ENCODE data around the gene ANKRD44.

ANKRD44 gene

DNA sequence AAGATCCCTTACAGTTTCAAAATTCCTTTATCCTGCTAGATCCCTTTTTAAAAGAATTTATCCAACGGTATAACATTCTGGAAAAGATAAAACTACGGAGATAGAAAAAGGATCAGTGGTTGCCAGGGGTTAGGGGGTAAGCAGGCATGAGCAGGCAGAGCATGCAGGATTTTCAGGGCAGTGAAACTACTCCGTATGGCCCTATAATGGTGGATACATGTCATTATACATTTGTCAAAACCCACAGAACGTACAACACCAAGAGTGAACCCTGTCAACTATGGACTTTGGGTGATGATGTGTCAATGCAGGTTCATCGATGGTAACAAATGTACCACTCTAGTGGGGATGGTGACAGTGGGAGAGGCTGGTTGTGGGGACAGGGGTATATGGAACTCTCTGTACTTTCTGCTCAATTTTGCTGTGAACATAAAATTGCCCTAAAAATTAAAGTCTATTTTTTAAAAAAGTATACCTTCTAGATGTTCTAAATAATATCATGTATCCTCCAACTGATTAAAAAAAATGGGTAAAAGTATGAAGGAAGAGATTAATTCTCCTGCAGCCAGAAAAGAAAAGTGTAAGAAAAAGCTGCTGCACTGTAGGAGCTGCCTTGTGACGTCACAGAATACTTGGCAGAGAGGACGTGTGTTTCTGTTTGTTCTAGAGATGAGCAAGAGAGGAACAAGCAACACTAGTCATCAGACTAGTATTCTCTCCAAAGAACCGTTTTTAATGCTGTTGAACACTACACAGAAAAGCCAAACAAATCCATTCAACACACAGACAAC is 23.6 kb downstream of the ANKRD44 start:
- FAIRE-seq, result no peak

DNA sequence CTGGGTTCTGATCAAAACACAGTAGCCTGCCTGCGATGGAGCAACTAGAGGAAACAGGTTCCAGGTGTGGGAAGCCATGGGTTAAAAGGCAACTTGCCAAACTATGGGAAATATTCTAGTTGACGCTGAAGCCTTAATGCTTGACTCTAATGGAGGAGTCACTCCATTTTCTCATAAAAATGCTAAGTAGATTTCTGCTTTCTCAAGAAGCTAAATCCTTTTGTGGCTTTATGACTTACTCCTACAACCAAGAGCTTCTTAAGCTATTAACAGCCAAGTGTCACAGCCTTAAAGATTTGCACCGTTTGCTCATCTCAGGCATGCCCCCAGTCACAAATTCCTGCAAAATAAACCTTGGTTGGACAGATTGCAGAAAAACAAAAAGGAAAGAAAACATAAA is 25.2 kb downstream of the ANKRD44 start:
- FAIRE-seq, result no peak

DNA sequence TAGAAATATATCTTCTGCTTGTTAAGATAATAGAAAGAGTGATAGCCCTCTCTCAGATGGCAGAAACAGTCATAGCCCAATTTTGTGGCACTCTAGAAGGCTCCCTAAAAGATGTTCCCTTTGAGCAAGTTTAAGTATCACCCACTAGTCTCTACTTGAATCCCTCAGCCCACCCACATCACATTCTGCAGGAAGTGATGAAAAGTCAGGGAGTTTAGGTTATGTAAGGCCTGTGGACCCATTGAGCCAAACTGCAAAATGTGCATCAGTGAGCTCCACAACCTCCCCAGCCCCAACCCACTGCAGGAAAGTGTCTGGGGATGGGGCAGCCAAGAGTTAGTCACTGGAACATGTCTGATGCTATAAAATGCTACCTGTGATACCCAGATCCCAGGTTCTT is 25.6 kb downstream of the ANKRD44 start:
- no peak for FAIRE-seq

DNA sequence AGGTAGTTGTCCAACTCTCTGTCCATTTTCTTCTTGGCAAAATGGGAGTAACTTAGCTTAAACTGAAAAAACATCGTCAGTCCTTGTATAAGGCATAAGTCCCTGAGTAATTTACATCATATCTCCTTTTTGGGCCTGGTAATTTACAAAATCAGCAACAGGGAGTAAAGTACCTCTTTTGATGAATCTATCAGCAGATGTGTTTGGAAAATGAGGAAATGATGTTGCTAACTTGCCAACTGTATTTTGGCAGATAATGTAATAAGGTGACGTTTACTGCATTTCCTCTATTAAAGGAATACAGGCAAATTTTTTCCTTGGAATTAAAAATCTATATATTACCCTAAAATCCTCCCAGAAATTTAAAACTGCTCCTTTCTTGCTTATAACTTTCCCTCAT is 29.2 kb downstream of the ANKRD44 start:
- no peak for FAIRE-seq

DNA sequence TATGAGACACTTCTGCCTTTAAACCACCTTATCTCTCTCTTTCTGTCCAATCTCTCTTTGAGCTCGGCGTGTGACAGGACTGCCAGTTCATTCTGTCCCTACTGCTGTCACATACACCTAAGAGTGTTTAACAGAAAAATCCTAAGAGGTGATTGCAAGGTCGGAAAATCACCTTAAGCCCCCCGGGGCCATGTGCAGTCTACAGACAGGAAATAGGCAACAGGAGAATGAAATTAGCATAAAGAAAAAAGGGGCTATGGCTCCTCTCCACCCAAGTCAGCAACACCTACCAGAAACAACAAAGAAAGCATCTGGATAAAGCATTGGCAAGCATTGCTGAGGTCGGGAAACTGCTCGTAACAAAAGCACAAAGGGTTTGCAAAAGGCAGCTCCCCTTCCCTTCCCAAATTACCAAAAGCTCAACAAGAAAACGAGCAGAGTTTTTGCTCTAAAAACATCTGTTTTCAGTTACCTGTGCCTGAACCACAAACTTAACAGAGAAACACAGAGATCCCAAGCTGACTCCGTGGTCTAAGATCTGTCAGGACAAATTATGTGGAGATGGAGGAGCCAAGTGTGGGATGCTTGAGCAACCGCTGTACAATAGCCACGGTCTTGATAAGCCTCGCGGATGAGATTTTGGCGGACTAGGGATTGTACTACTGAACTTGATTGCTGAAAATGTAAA is 30.4 kb downstream of the ANKRD44 start:
- FAIRE-seq, result no peak

DNA sequence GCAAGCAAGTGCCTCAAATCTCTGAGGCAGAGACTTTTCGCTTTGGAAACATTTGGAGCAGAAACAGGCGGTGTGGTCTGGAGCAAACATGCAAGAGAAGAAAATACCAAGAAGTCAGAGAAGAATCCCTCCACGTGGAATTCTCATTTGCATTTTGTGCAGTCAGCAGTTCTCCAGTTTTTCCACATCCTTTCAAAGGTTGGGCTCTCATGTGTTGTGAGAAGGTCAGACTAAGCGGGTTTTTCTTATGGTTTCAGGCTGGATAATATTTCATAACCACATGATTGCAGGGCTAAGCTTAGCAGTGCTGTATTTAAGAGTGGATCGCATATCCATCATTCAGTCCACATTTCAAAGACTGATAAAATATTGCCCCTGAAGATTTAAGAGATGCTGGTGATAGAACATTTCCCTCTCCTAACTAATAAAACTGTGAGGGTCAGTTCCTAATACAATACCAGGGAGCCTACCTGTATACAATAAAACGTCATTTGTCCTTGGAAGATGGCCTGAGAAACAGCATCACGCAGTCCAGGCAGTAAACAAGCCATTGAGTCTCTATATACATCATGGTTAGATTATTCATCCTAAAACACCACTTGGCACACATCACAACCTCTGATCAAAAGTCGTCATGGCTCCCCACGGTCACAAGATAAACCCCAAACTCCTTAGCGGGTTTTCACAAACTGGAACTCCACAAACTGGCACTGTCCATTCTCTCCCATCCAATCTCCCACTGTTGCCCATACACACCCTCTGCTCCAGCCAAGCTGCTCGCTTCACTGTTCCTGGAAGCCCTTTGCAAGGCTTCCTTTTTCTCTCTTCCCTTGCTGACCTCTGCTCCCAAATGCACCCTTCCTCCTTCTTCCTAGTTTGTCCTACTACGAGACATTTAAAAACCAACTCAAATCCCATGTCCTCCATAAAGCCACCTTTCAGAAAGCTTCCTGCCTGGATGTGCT is 31.5 kb downstream of the ANKRD44 start:
- no peak for FAIRE-seq

DNA sequence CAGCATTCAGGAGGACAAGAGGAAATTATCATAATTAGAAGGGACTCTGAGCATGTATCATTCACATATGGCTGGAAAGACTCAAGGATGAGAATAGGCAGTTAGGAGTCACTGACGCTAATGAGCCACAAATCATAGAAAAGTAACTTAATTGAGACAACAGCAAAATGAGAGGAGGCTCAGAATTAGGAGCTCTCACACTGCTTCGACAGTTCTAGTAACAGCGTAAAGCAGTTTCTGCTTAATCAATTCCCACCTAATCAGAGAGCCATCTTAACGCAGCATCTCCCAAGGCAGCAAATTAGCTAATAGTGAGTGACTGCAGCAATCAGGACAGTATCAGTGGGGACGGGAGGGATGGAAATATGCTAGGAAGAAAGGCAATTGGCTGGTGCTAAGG is 32.8 kb downstream of the ANKRD44 start:
- FAIRE-seq, result no peak

DNA sequence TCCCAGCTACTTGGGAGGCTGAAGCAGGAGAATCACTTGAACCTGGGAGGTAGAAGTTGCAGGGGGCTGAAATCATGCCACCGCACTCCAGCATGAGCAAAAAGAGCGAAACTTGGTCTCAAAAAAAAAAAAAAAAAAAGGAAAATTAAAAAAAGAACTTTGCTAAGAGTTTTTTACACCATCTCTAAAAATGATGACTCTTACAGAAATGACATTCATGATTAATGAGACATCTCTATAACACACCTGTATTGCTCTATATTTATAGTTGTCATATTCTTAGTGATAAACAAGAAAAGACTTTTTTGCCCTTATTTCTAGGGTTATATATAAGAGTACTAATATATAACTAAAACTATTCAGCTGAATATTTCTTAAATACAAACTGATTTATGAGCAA is 34.4 kb downstream of the ANKRD44 start:
- FAIRE-seq, result no peak

DNA sequence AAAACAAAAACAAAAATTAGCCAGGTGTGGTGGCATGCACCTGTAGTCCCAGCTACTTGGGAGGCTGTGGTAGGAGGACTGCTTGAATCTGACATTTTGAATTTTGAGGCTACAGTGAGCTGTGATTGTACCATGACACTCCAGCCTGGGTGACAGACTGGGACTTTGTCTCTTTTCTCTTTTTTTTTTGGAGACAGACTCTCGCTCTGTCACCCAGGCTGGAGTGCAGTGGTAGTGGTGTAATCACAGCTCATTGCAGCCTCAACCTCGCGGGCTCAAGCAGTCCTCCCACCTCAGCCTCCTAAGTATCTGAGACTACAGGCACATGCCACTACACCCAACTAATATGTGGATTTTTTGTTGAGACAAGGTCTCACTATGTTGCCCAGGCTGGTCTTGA is 35.6 kb downstream of the ANKRD44 start:
- no peak for FAIRE-seq

DNA sequence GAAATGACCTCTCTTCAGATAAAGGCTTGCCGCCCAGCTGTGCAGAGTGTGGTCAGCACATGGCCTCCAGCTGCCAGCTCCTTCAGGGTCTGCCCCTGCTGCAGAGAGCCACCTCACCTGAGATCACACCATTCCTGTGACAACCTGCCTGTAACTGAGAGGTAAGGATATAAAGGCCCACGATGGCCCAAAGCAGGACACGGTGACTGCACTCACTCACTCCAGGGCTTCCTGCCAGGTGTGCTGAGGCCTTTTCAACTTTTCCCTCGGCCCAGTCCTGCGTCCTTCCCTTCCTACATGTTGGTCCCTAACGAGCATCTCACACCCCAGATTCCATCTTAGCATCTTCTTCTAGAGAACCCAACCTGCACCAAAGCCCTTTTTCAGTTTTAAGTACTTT is 36.2 kb downstream of the ANKRD44 start:
- FAIRE-seq, result no peak

DNA sequence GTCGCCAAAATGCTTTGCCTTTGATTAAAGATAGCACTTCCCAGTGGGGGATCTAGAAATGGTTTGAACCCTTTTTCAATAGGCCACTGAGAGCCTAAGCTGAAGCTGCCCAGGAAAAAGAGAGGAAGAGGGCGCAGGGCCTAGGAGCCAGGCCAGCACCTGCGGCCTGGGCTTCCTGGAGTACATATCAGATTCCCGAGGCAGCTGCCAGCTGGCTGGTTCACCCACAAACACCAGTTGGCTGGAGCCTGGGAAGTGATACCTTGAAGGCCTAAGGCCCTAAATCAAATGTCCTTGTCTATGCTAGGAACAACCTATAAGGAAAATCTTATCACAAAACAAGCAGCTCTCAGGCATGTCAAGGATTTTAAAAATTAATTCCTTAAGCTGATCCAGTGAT is 37.1 kb downstream of the ANKRD44 start:
- FAIRE-seq, result no peak

DNA sequence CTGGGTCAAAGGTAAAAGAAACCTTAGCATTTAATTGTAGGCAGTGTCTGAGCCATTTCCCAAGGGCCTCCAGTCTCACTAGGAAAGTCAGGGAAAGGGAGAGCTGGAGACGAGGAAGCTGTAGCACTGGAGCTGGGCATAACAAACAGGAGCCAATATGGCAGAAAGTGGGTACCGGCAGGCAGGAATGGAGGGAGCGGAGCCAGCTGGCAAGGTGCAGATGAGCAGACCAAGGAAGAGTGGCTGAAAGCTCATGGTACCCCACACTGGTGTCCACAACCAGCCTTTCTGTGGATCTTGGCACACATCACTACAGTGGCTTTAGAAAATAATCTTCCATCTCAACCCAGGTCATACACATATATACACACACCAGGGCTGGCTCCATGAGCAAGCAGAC is 40.0 kb downstream of the ANKRD44 start:
- no peak for FAIRE-seq

DNA sequence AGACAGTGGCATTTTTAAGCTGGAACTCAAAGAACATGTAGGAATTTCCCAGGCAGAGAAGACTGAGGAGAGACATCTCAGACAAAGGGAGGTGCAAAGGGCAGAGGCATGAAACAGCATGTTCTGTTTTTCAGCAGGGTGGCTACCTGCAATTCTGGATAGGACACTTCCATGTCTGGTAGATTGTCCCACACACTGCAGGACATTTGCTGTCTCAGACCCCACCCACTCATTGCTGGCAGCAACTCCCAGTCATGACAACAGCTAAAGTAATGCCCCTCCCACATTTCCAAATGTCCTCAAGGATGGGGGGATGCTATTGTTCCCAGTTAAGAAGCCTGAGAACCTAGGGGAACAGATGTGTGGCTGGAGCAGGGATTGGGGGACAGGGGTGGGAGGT is 40.8 kb downstream of the ANKRD44 start:
- no peak for FAIRE-seq

DNA sequence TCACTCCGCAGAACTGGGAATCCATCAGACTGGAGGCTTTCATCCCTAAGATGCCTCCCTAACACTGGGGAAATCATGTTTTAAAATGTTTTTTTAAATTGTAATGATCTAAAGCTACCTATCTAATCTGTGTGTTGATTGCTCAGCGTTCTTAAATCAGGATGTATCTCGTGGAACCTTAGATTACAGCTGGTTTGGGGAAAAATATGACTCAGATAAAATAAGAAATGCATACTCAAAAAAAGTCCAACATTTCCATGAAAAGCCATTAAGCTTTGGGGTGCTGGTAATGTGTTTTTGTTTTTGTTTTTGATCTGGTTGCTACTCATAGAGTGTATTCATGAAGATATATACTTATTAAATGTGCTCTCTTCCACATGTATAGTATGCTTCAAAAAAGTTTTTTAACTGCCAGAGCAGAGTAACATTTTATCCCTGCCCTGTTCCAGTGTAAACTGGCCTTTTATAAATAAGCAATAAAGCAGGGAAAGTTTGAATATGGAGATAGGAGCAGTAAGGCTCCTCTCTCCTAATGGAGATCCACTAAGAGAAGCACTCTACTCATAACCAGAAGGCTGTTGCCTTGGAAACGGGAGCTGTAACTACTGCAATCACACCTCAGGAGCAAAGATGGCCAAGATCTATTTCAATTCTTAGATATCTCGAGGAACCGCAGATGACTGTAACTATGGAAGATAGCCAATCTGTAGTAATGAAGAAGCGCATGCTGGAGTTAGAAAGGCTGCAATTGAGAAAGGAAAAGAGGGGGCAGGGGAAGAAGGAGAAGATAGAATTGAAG is 41.6 kb downstream of the ANKRD44 start:
- no peak for FAIRE-seq

DNA sequence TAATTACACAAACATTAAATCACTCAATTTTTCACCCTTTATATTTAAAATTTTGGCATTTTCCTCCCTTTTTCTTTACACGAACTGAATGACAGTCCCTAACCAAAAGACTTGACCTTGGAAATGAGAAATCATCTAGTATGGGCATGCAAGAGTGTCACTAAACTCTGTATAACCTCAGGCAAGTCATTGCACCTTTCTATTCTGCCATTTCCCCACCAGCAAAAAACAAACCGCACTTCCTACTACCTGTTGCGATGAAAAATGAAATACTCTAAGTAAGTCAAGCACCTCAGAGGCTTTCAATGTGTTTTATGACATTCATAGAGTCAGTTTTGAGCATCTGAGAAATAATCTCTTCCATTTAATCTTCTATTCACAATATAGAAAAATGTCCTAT is 44.1 kb downstream of the ANKRD44 start:
- FAIRE-seq, result no peak

DNA sequence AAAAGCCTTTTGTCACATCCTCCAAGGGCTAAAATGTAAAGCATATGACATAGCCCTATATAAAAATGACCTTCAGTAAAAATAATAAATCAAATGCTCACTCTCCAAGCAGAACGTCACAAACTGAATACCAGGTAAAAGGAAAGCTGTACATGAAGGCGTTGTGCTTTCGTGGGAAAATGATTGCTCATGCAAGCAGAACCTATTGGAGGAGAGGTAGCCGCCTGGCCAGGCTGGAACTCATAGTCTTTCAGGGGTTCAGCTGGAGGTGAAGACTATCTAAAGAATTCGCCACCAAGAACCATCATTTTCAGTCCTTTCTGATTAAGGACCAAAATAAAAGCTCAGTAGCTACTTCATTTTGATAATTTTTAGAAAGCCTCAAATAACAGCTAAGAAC is 44.7 kb downstream of the ANKRD44 start:
- no peak for FAIRE-seq

DNA sequence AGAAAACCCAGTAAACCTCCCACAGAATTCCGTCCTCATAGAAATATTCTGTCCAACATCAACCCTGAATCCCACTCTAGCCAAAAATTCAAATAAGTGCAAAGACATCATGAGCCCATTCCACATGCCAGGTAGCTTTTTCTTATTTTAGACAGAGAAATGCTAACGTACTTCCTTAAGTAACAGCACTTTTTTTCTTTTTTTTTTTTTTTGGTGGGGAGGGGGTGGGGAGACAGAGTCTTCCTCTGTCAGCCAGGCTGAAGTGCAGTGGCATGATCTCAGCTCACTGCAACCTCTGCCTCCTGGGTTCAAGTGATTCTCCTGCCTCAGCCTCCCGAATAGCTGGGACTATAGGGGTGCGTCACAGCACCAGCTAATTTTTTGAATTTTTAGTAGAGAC is 45.5 kb downstream of the ANKRD44 start:
- no peak for FAIRE-seq

DNA sequence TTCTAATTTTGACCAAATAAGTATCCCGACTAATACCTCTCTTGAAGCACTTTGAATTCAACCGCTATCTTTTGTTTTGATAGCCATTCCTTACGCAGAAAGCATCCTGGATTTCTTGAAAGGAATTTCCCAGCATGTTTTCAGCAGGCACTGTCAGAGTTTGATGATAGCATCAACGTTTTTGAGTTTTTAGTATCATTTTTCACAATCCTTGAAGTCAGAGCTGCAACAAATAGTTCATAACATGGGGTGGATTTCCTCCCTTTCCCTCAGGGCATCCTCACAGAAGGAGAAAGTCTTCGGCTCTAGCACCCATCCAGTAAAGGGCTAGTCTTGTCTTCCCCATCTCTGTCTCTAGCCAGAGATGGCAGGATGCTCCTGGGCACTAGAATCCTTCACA is 46.2 kb downstream of the ANKRD44 start:
- no peak for FAIRE-seq

DNA sequence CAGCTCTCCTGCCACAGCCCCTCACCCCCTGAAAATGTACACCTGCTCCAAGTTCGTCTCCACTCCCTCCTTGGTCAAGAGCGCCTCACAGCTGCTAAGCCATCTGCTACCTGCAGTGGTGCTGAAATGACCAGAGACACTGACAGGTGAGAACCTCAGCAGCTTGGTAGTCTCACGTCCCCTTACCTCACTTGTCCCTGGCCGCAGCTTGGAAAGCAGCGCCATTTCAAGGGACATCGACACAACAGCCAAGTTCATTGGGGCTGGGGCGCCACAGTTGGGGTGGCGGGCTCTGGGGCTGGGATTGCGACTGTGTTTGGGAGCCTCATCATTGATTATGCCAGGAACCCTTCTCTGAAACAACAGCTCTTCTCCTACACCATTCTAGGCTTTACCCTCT is 47.5 kb downstream of the ANKRD44 start:
- no peak for FAIRE-seq

DNA sequence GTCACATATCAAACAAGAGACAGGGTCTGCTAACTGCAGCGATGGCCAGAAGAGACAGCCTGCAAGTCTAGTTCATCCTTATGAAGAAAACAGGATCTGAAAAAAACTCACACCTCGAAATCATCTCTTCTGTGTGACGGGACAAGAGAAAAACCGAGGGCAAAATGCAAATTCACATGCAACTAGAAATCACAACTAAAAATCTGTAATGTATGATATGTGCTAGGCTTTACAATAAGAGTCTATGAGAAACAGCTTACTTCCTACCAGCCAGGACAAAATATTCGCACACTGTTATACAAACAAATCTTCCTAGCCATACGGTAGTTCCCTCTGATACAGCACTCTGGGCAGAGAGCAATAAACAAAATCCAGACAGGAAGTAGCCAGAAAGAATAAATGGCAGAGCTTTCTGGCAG is 48.8 kb downstream of the ANKRD44 start:
- no peak for FAIRE-seq

DNA sequence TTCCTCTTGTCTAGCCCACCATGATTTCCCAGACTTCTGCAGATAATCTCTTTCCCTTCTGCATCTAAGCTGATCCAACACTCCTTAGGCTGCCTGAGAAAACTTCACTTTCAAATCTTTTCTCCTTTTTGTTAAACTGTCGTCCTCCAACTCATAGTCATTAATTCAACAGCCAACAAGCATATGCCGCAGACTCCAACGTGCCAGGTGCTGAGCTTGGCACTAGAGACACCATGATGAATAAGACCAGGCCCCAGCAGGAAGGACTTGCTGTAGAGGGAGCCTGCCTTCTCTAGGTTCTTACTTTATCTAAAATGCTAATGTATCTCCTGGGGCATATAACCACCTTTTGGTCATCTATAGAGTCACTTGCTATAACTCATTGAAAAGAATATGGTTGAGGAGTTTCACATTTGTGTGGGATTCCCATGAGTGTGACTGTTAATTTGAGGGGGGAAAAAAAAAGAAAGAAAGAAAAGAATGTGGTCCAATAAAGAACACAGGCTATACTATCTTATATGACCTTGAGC is 51.0 kb downstream of the ANKRD44 start:
- FAIRE-seq, result no peak

DNA sequence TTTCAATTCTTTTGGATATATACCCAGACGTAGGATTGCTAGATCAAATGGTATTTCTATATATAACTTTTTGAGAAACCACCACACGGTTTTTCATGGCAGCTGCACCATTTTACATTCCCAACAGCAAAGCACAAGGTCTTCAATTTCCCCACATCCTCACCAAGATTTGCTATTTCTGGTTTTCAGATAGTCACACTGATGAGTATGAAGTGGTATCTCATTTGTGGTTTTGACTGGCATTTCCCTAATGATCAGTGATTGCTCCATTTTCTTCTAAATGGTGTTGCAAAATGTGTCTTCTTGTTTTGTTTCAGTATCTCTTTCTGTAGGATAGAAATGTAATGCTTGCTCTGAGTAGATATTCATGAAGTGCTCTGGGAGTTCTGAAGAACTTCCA is 52.0 kb downstream of the ANKRD44 start:
- no peak for FAIRE-seq
